ENCODE data around the gene IQSEC1.

The IQSEC1 gene

GRCh38 chr3:12992629-12993516 lies 80.4 kb downstream of the IQSEC1 start:
- Histone ChIP-seq H3K9ac (ENCODE audit: low read depth in 1 of 2, low read length in 2 of 2) (no peak overlapping the region), H3K27me3 (ENCODE audit: control insufficient read depth in 1 of 2, insufficient read depth in 2 of 2, low read length in 2 of 2) (peaks cover 0 to 12% of the 10 kb centered on the region in 2 donors), H3K4me3 (ENCODE audit: low read depth in 1 of 2, low read length in 2 of 2) (peak overlapping the region; percentile 54 to 62), H3K27ac (ENCODE audit: low read depth, low read length) (no peak overlapping the region), H3K4me1 (ENCODE audit: control insufficient read depth in 1 of 2, insufficient read depth in 2 of 2, low read length in 2 of 2) (peaks cover 0 to 5% of the 10 kb centered on the region in 2 donors), H3K9me3 (ENCODE audit: control insufficient read depth in 1 of 2, low read length in 2 of 2) (no peaks in the 10 kb centered on the region), H3K36me3 (ENCODE audit: control insufficient read depth in 1 of 2, insufficient read depth in 2 of 2, low read length in 2 of 2) (no peaks in the 10 kb centered on the region)

DNA sequence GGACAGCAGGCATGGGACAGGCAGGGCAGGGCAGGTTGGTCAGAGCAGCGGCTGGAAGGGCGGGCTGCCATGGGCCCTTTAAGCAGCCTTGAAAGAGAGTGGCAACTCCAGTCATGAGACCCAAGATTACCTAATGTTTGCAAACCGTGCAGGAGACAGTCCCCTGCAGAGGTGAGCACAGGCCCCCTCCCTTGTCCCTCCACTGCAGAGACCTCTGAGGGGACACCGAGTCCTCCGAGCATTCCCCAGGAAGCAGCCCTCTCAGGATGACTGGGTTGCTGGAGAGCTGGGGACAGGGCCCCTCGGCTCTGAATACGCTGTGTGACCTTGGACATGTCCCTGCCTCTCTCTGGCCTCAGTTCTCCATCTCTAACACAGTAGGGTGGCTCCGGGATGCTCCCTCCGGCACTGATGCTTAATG lies 81.4 kb downstream of the IQSEC1 start:
- Histone ChIP-seq H3K27me3 (ENCODE audit: control insufficient read depth in 1 of 2, insufficient read depth in 2 of 2, low read length in 2 of 2) (peaks cover 0 to 12% of the 10 kb centered on the region in 2 donors), H3K36me3 (ENCODE audit: control insufficient read depth in 1 of 2, insufficient read depth in 2 of 2, low read length in 2 of 2) (no peaks in the 10 kb centered on the region), H3K9me3 (ENCODE audit: control insufficient read depth in 1 of 2, low read length in 2 of 2) (no peaks in the 10 kb centered on the region), H3K4me1 (ENCODE audit: control insufficient read depth in 1 of 2, insufficient read depth in 2 of 2, low read length in 2 of 2) (peaks cover 0 to 5% of the 10 kb centered on the region in 2 donors), H3K27ac (ENCODE audit: low read depth, low read length) (no peak overlapping the region), H3K4me3 (ENCODE audit: low read depth in 1 of 2, low read length in 2 of 2) (no peak overlapping the region), H3K9ac (ENCODE audit: low read depth in 1 of 2, low read length in 2 of 2) (no peak overlapping the region)

DNA sequence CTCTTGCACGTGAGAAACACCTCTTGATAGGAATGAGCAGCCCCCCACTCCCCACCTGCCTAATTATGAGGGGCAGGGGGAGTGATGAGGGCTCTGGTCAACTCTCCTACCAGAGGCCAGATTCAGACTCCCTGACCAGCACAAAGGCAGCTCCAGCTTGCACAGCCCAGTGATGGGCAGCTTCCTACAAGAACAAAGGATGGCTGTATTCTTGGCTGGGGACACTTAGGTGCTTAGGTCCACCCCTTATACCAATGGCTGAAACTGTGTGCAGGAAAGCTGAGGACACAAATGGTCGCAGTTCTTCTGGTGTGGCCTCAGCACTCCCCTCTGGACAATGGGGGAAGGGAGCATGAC lies 81.8 kb downstream of the IQSEC1 start:
- Histone ChIP-seq H3K27ac (ENCODE audit: low read depth, low read length) (no peak overlapping the region), H3K9me3 (ENCODE audit: control insufficient read depth in 1 of 2, low read length in 2 of 2) (no peaks in the 10 kb centered on the region), H3K4me1 (ENCODE audit: control insufficient read depth in 1 of 2, insufficient read depth in 2 of 2, low read length in 2 of 2) (peaks cover 0 to 5% of the 10 kb centered on the region in 2 donors), H3K4me3 (ENCODE audit: low read depth in 1 of 2, low read length in 2 of 2) (no peak overlapping the region), H3K9ac (ENCODE audit: low read depth in 1 of 2, low read length in 2 of 2) (no peak overlapping the region), H3K27me3 (ENCODE audit: control insufficient read depth in 1 of 2, insufficient read depth in 2 of 2, low read length in 2 of 2) (peaks cover 0 to 12% of the 10 kb centered on the region in 2 donors), H3K36me3 (ENCODE audit: control insufficient read depth in 1 of 2, insufficient read depth in 2 of 2, low read length in 2 of 2) (no peaks in the 10 kb centered on the region)

- H3K9me3 ChIP-seq (ENCODE audit: control insufficient read depth in 1 of 2, low read length in 2 of 2) = no peaks in the 10 kb centered on the region
- peaks cover 0 to 12% of the 10 kb centered on the region in 2 donors for H3K27me3 ChIP-seq (ENCODE audit: control insufficient read depth in 1 of 2, insufficient read depth in 2 of 2, low read length in 2 of 2)
- no peak overlapping the region for H3K4me3 ChIP-seq (ENCODE audit: low read depth in 1 of 2, low read length in 2 of 2)
- peaks cover 0 to 5% of the 10 kb centered on the region in 2 donors for H3K4me1 ChIP-seq (ENCODE audit: control insufficient read depth in 1 of 2, insufficient read depth in 2 of 2, low read length in 2 of 2)
- no peaks in the 10 kb centered on the region for H3K36me3 ChIP-seq (ENCODE audit: control insufficient read depth in 1 of 2, insufficient read depth in 2 of 2, low read length in 2 of 2)
- no peak overlapping the region for H3K9ac ChIP-seq (ENCODE audit: low read depth in 1 of 2, low read length in 2 of 2)
- H3K27ac ChIP-seq (ENCODE audit: low read depth, low read length) = no peak overlapping the region
These were observed 82.3 kb downstream of the IQSEC1 start for GRCh38 chr3:12990781-12991480.

- Histone ChIP-seq H3K4me1 (ENCODE audit: control insufficient read depth in 1 of 2, insufficient read depth in 2 of 2, low read length in 2 of 2) (peaks cover 0 to 3% of the 10 kb centered on the region in 2 donors), H3K4me3 (ENCODE audit: low read depth in 1 of 2, low read length in 2 of 2) (no peak overlapping the region), H3K9me3 (ENCODE audit: control insufficient read depth in 1 of 2, low read length in 2 of 2) (no peaks in the 10 kb centered on the region), H3K36me3 (ENCODE audit: control insufficient read depth in 1 of 2, insufficient read depth in 2 of 2, low read length in 2 of 2) (no peaks in the 10 kb centered on the region), H3K27me3 (ENCODE audit: control insufficient read depth in 1 of 2, insufficient read depth in 2 of 2, low read length in 2 of 2) (peaks cover 0 to 12% of the 10 kb centered on the region in 2 donors), H3K27ac (ENCODE audit: low read depth, low read length) (no peak overlapping the region), H3K9ac (ENCODE audit: low read depth in 1 of 2, low read length in 2 of 2) (no peak overlapping the region)
These were observed 82.9 kb downstream of the IQSEC1 start for GRCh38 chr3:12990306-12990705.

- Histone ChIP-seq H3K9me3 (ENCODE audit: control insufficient read depth in 1 of 2, low read length in 2 of 2) (no peaks in the 10 kb centered on the region), H3K27me3 (ENCODE audit: control insufficient read depth in 1 of 2, insufficient read depth in 2 of 2, low read length in 2 of 2) (peaks cover 0 to 12% of the 10 kb centered on the region in 2 donors), H3K4me3 (ENCODE audit: low read depth in 1 of 2, low read length in 2 of 2) (no peak overlapping the region), H3K9ac (ENCODE audit: low read depth in 1 of 2, low read length in 2 of 2) (no peak overlapping the region), H3K4me1 (ENCODE audit: control insufficient read depth in 1 of 2, insufficient read depth in 2 of 2, low read length in 2 of 2) (peaks cover 2 to 4% of the 10 kb centered on the region in 2 donors), H3K27ac (ENCODE audit: low read depth, low read length) (no peak overlapping the region), H3K36me3 (ENCODE audit: control insufficient read depth in 1 of 2, insufficient read depth in 2 of 2, low read length in 2 of 2) (no peaks in the 10 kb centered on the region)
These were observed 84.3 kb downstream of the IQSEC1 start for GRCh38 chr3:12988728-12989454.

- peaks cover 2 to 4% of the 10 kb centered on the region in 2 donors for H3K4me1 ChIP-seq (ENCODE audit: control insufficient read depth in 1 of 2, insufficient read depth in 2 of 2, low read length in 2 of 2)
These were observed 85.6 kb downstream of the IQSEC1 start for GRCh38 chr3:12987602-12988001.

GRCh38 chr3:12986986-12987385 lies 86.2 kb downstream of the IQSEC1 start:
- no peak overlapping the region for H3K4me3 ChIP-seq (ENCODE audit: low read depth in 1 of 2, low read length in 2 of 2)
- H3K9me3 ChIP-seq (ENCODE audit: control insufficient read depth in 1 of 2, low read length in 2 of 2) = no peaks in the 10 kb centered on the region
- peaks cover 2 to 4% of the 10 kb centered on the region in 2 donors for H3K4me1 ChIP-seq (ENCODE audit: control insufficient read depth in 1 of 2, insufficient read depth in 2 of 2, low read length in 2 of 2)
- H3K36me3 ChIP-seq (ENCODE audit: control insufficient read depth in 1 of 2, insufficient read depth in 2 of 2, low read length in 2 of 2) = no peaks in the 10 kb centered on the region
- no peak overlapping the region for H3K27ac ChIP-seq (ENCODE audit: low read depth, low read length)
- H3K27me3 ChIP-seq (ENCODE audit: control insufficient read depth in 1 of 2, insufficient read depth in 2 of 2, low read length in 2 of 2) = peaks cover 0 to under 1% of the 10 kb centered on the region in 2 donors
- H3K9ac ChIP-seq (ENCODE audit: low read depth in 1 of 2, low read length in 2 of 2) = no peak overlapping the region

More at GRCh38 chr3:12987602-12988001, 85.6 kb downstream of the IQSEC1 start:
- no peak overlapping the region for H3K4me3 ChIP-seq (ENCODE audit: low read depth in 1 of 2, low read length in 2 of 2)
- no peaks in the 10 kb centered on the region for H3K36me3 ChIP-seq (ENCODE audit: control insufficient read depth in 1 of 2, insufficient read depth in 2 of 2, low read length in 2 of 2)
- H3K9me3 ChIP-seq (ENCODE audit: control insufficient read depth in 1 of 2, low read length in 2 of 2) = no peaks in the 10 kb centered on the region
- peaks cover 0 to 7% of the 10 kb centered on the region in 2 donors for H3K27me3 ChIP-seq (ENCODE audit: control insufficient read depth in 1 of 2, insufficient read depth in 2 of 2, low read length in 2 of 2)
- no peak overlapping the region for H3K9ac ChIP-seq (ENCODE audit: low read depth in 1 of 2, low read length in 2 of 2)
- H3K27ac ChIP-seq (ENCODE audit: low read depth, low read length) = no peak overlapping the region

GRCh38 chr3:12986521-12986920 lies 86.7 kb downstream of the IQSEC1 start:
- Histone ChIP-seq H3K4me1 (ENCODE audit: control insufficient read depth in 1 of 2, insufficient read depth in 2 of 2, low read length in 2 of 2) (peaks cover 2 to 4% of the 10 kb centered on the region in 2 donors), H3K27ac (ENCODE audit: low read depth, low read length) (no peak overlapping the region), H3K9me3 (ENCODE audit: control insufficient read depth in 1 of 2, low read length in 2 of 2) (no peaks in the 10 kb centered on the region), H3K27me3 (ENCODE audit: control insufficient read depth in 1 of 2, insufficient read depth in 2 of 2, low read length in 2 of 2) (no peaks in the 10 kb centered on the region), H3K9ac (ENCODE audit: low read depth in 1 of 2, low read length in 2 of 2) (no peak overlapping the region), H3K36me3 (ENCODE audit: control insufficient read depth in 1 of 2, insufficient read depth in 2 of 2, low read length in 2 of 2) (no peaks in the 10 kb centered on the region), H3K4me3 (ENCODE audit: low read depth in 1 of 2, low read length in 2 of 2) (no peak overlapping the region)
